Dermis microvascular lymphatic vessel endothelial cell (primary cell): ENCODE data around the gene ITPR2. TPM values are rescaled to one million over a fixed set of nuclear protein-coding genes. Genes with fewer than 3 reads are reported as not detected.
"Not testable (repeated sequence)": the region's sequence is repeated elsewhere in the genome, so short reads cannot be mapped to it uniquely, and the experiment has no call there.

Experiments
- DNase-seq, 2 donors: peaks; one replicate each; pipeline versions ENCODE4 v3.0.0 to v3.0.0-alpha.2; 2010; ENCODE audit warnings: low read depth in 2 of 2
- total RNA-seq: library from RNA; depleted of rRNA; stranded (reverse); fragments of >200 nt; gene quantifications from 2 replicates; pipeline ENCODE4 v1.2.1, GENCODE V29; 2014

The ITPR2 gene
- total RNA-seq, 1 donor from 2014 or later: 28.0 TPM

DNA sequence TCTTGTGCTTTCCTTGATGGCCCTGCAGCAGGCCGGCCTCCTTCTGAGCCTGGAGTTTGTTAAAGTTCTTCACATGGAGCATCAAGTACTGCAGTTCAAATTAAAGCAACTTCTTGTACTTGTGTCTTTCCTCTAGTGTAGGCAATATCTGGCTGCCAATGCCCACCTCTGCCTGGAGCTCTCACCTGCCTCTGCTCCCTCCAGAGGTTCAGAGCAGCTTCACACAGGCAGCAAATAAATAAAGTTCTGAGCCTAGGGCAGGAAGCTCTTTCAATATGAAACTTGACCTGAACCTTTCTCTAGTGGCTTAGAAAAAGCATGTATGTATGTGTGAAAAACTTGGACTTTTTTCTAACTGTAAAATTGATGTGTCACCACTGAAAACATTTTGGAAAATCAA is 65.9 kb downstream of the ITPR2 start:
- DNase-seq: peak; percentile 39 to 71

DNA sequence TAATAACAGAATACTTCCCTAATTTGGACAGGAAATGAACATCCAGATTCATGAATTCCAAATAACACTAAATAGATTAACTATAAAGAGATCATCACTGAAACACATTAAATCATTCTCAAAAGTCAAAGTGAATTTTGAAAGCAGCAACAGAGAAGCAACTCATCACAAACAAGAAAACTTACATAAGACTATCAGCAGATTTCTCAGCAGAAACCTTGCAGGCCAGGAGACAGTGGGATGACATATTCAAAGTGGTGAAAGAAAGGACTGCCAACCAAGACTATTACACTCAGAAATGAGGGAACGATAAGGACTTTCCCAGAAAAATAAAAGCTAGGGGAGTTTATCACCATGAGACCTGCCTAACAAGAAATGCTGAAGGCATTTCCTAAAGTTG is 70.8 kb downstream of the ITPR2 start:
- no peak for DNase-seq

DNA sequence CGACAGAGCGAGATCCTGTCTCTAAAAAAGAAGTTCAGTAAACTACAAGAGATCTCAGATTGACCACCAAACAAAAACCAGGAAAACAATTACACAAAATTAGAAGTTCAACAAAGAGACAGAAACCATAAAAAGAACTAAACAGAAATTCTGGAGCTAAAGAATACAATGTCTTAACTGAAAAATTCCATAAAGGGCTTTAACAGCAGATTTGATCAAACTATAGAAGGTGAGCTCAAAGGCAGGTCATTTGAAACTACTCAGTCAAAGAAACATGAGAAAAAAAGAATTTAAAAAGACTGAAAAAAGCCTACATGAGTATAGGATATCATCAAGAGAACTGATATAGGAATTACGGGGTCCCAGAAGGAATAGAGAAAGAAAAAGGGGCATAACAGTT is 71.2 kb downstream of the ITPR2 start:
- no peak for DNase-seq

DNA sequence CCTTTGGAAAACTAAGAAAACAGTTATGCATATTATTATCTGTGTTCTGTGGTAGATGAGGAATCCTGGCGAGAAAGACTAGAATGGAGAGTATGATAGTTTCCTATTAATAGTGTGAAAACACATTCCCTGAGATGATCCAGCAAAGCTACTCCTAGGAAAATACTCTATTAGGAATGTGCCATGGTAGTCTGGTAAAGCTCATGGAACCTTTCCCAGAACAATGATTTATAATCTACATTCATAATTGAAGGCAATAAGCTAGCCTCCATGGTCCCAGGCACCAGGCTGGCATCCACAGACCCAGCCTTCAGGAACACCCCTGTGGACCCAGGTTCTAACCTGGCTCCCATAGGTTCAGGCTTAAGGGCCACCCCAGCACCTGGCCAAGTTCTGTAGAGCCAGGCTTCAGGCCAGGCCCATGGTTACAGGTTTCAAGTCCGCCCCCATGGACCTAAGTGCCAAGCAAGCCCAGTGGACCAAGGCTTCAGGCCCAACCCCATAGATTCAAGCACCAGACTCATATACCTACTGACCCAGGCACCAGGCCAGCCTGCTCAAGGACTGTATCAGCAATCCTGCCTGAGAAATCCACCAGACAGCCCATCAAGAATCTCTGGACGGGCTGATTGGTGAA is 72.2 kb downstream of the ITPR2 start:
- no peak for DNase-seq

DNA sequence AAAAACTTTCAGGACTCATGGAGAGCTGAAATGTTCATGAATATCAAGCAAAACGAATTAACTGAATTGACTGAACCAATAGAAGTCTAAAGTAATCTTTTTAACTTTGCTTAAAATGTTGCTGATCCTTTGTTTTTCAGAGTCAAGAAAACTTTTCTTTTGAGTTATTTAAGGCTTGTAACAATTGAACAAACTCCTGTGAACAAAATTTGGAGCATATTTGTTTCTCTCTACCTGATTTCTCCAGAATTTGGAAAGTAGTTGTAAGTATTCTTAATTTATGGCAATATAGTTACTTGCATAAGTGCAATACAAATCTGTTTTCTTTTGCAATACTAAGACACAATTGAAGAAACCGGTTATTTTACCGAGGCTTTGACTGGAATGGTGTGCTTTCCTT is 77.6 kb downstream of the ITPR2 start:
- DNase-seq: not testable (repeated sequence)

DNA sequence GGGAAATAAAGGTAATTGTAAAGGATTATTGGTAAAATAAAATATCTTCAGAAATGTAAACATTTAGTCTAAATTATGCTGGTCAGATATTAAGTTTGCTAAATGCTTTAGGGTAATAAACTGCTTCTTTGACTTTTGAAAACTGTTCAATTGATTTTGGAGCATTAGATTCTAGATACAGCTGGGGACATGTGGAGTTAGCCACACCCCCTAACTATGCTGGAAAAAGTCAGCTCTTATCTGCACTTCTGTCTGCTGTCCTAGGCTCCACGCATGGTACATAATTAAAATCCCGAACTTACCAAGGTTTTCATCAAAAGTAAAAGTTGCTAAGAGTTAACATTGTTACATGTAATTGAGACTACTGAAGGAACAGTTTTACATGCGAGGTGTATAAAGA is 78.8 kb downstream of the ITPR2 start:
- no peak for DNase-seq

DNA sequence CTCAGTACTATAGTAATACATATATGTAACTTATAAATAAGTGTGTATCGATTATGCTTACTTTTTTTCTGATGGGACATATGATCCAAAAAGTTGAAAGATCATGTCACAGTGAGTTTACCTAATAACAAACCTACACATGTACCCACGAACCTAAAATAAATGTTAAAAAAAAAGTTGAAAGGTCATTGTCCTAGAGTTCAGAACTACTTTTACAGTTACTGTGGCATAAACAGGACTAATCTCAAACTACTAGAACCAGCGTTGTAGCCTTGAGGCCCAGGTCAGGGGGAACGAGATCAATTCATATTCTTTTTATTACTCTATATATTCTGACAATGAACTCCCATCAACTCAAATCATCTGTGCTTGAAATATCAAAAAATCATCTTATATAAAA is 81.8 kb downstream of the ITPR2 start:
- no peak for DNase-seq

DNA sequence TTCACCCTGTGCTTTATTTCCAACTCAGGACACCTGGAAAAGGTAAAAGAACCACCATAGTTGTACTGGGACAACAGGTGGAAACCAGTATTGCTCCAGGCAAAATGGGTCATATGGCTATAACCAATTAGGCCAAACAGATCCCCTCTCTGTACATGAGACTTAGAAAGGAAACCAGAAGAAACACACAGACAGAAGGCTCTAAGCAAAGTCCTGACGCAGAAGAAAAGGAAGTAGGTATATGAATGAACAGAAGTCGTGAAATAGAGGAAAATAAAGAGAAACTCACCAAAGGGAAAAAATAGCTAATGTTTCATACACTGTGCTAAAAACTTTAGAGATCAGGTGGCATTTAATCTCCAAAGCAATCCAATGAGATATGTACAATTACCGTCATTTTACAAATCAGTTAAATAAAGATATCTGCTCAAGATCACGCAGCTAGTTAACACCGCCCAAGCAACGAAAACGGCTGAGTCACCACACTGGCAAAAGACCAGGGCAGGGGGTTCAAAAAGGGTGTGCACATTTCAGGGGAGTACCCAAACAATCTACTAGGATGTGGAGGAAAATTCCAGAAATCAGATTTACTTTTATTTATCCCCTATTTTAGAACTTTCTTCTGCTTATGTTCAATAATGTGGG is 82.3 kb downstream of the ITPR2 start:
- no peak for DNase-seq

DNA sequence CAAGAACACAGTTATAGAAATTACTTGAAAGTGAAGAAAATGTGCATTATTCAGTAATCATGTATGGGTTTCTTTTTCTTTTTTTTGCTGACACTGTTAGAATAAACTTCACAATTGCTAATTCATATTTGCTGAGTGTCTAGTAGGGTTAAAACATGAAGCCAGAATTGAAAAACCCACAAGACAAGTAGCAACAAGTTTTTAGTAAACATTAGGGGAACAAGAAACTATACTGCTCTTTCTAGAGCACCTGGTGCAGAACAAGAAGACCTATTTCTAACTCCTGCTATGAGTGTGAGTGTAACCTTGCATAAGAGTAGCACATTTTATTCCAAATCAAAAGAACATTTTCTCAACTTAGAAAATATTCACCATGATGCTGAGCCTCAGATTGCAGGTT is 83.2 kb downstream of the ITPR2 start:
- no peak for DNase-seq

DNA sequence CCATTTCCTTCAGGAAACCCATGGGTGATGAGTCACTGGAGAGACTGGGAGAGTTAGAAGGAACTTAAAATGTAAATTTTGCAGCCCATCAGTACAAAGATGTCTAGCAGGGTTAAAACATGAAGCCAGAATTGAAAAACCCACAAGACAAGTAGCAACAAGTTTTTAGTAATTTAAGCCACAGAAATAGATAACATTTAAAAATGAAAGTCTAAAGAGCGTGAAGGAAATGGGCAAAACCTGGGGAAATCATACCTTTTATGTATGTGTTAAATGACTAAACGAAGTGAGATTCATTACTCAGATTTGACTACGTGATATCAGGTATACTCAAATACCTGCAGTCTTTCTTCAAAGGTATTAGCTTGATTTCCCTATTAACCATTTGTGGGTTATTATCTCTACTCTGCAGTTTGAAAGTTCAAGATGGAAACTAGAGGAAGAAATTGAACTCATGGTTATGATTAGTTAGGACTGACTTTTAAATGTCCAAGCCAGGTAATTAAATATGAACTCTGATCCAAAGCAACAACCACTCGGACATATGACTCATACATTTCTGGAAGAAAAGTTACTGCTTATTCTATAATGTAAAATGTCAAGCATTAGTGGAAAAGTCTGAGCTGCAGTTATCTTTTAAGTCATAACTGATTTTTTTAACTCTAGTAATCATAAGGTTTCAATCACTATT is 84.1 kb downstream of the ITPR2 start:
- peak in 1 of 2 donors; percentile 71 for DNase-seq

DNA sequence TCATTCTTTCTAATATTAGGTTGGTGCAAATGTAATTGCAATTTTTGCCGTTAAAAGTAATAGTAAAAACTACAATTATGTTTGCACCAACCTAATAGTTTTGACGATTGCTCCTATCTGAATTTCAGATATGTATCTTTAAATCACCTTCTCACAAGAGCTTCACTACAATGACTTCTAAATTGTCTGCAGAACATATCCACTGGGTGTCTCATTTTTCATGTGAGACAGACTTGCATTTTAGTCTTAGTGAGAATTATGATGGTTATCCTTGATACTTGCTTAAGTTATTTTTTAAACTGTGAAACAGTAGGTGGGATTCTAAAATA is 84.6 kb downstream of the ITPR2 start:
- no peak for DNase-seq

DNA sequence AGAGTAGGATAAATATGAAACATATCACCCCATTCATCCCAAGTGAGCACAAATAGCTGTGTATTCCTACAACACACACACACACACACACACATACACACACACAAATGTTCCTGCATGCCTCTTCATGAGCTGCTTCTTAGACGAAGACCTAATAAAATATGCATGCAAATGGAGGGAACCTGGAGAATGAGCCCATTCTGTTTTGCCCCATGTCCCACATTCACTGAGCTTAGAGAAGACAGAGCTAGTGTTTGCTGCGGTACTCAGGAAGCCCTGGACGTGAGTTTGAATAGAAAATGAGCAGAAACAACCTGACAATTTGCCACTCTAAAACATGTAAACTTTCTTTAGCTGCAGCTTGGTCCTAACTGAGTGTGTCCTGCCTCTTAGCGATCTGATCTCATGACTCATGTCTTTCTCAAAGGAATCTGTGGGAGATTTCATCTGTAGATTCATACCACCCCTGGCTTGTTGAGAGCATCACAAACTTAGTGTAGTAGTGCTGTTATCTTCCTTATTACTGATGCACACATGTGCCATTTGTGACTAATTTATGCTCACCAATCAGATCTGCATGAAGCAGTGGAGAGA is 86.8 kb downstream of the ITPR2 start:
- peak in 1 of 2 donors; percentile 41 for DNase-seq

DNA sequence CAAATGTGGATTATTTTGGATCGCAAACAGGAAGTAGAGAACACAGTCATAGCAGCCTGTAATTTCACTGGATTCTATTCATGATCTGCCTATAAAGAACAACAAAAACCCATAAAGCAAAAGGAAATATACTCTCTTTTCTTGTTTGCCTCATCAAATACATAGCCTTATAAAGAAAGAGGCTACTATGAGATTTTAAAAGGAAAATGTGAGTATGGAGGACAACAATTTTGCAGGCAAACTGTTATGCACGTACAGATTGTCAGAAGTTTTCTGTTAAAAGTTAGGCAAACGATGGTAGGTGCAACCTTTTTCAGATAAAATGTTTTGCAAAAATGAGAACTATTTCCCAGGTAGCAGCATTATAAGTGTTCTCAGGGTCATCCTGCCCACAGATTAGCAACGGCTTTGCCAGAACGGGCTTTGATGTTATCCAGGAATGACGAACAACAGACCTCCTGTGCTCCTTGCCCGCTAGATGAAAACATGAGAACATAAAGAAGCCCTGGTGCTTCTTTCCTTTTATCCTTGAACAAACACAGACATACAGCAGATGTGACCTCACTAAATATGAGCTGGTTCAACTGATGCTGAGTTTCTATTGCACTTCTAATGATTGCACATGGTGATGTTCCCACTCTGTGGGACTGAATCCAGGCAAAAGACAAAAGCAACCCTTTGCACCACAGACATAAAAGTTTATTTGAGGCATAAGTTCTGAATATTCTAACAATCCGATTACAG is 88.1 kb downstream of the ITPR2 start:
- no peak for DNase-seq

DNA sequence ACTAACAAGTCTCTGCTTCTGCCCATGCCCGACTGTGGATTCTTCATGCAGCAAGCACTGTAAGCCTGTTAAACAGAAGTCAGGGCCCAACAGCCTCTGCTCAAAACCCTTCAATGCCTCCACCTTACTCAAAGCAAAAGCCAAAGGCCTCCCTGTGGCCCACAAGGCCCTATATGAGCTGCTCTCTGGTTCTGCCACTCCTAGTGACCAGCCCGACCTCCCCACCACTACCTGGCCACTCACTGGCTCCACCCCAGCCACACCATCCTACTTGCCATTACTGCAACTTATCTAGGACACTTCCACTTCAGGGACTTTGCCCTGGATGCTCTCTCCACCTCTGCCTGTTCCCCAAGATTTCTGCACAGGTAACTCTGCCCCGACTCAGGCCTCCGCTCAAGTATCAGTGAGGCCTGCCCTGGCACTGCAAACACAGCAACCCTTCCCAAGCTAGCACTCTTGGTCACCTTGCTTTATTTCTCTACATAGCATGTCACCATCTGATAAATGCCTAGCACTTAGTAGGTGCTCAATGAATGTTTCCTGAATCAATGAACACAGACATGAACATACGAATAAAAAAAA is 88.9 kb downstream of the ITPR2 start:
- DNase-seq: no peak

DNA sequence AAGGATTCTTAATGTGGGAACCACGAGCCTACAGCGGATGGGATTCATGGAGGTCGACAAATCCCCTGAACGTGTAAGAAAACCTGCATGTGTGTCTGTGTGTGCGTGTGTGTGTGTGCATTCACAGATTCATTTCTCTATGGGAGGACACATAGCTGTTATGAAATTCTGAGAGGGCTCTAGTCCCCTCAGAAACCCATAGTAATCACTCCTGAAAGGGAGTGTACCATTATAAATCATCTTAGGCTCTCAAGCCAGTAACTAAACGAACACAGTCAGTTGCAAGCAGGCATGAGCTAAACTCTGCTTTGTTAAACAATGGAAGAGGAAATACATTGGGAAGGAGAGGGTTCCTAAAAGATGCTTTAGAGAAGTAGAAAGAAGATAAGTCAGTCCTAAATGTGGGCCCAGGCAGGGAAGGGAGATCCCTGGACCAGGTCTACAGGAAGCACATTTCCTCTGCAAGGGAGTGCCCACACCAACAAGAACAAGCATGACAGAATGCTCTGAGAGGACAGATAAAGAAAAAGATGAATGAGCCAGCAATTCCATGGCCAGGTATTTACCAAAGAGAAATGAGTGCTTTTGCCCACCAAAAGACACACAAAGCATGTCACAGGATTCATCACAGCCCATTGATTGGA is 91.3 kb downstream of the ITPR2 start:
- DNase-seq: peak in 1 of 2 donors; percentile 40

DNA sequence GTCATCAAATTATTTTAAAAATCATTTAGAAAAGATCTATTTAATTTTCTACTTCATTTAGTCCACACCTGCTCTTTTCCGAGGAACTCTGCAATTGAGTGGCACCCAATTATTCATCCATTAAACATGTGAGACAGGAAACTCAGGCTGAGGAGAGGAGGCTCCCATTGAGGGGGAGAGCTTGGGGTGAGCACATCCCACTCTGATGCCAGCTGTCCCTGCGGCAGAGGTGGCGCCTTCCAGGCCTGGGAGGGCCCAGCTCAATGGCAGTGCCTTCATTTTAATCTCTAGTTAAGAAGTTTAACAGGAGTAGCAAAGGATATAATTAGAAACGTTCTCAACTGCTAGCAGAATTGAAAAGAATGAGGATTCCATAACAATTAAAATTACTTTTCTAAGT is 92.0 kb downstream of the ITPR2 start:
- no peak for DNase-seq

DNA sequence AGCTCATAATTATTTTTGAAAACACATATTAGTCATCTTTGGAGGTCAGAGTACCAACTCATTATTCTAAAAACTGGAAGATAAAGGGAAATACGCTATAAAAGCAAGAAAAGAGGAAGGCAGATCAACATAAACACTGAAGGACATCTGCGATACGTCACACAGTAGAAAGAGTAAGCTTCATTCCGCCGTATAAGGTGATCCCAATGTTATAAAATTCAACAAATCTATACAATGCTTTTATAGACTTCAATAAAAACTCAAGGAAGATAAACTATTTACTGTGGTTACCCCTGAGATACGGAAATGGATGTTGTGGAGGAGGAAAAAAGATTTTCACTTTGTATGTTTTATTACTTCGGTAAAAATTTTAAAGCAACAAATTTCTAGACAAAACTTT is 92.6 kb downstream of the ITPR2 start:
- no peak for DNase-seq

DNA sequence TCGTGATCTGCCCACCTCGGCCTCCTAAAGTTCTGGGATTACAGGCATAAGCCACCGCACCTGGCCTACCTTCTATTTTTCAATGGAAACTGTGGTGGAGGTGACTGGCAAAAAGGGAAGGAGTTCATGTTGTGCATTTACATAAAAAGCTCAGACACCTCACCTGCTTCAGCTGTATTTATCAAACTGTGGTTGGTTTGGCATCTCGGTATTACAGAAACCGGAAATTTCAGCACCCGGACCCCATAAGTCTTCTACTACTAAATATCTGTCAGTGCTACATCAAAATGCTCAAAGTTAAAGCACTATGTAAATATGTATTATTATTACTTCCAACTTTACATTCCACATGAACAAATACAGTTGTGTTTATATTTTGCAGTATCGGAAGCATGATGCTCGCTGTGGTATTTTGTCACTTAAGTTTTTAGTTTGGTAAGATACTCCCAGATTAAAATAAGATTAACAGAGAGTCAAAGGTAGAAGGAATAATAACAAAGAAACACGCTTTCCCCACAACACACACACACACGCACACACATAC is 95.4 kb downstream of the ITPR2 start:
- no peak for DNase-seq

DNA sequence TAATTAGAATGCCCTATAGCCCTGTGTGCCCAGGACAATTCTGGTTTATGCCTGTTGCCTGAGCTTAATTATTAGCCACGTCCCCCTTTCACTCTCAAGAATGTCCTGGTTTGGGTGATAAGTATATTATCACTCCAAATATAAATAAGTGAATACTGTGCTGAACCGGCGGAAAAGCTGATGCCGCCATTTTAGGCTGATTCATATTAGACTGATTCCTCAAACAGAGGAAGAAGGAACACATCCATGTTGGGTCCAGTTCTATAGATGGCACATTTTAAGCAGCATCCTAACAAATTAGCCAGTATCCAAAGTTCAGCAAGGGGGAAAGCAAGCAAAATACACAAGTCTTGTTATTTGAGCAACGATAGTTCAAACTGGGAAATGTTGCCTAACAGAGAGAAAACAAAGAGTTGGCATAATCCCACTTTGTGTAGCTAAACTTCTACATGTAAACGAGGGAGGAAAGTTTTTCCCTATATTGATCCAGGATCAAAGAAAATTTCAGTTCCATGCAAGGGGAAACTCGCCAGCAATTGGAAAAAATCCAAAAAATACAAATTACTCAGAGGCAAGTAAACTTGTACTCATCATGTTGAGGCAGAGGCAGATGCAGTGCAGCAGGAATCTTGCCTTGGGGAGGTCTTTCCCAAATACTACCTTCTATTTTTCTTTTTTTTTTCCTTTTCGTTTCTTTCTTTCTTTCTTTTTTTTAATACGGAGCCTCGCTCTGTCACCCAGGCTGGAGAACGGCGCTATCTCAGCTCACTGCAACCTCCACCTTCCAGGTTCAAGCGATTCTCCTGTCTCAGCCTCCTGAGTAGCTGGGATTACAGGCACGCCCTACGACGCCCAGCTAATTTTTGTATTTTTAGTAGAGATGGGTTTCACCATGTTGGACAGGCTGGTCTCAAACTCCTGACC is 96.2 kb downstream of the ITPR2 start:
- DNase-seq: peak in 1 of 2 donors; percentile 36

DNA sequence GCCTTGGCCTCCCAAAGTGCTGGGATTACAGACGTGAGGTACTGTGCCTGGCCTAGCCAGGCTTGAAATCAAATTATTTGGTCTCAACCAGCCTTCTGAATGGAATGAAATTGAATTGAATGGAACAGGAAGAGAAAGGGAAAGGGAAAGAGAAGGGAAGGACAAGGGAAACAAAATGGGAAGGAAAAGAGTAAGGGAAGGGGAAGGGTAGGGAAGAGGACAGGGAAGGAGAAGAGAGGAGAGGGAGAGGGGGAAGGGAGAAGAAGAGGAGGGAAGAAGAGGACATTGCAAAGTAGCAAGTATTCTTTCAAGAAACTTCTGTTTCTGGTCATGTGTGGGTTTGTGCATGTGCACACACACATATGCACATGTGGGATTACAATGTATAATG is 97.8 kb downstream of the ITPR2 start:
- no peak for DNase-seq
